Left lung (tissue), 10 donors: ENCODE results near the gene DAB2IP. TPM values are rescaled to one million over a fixed set of nuclear protein-coding genes. Genes with fewer than 3 reads are reported as not detected.

ENCODE experiments used
- ATAC-seq: fragments of 200-7000 bp; cut with Tn5 transposase; one replicate; pipeline ENCODE4 v1.9.1; 2020; ENCODE audit warnings: moderate library complexity
- DNase-seq, 4 donors: peaks; one replicate each; pipeline ENCODE4 v3.0.0-alpha.2; 2013 to 2020
- H3K27ac ChIP-seq, 2 donors: fragments of 200-600 bp; sonication (generic) in 1 of 2; one replicate each; pipeline versions ENCODE4 v1.5.0 to v1.8.0; 2020 to 2021
- H3K27me3 ChIP-seq, 2 donors: fragments of 200-600 bp; sonication (generic) in 1 of 2; one replicate each; pipeline versions ENCODE4 v1.5.0 to v1.8.0; 2020 to 2021
- H3K36me3 ChIP-seq, 2 donors: fragments of 200-600 bp; sonication (generic) in 1 of 2; one replicate each; pipeline versions ENCODE4 v1.5.0 to v1.8.0; 2020 to 2021
- H3K4me1 ChIP-seq, 2 donors: fragments of 200-600 bp; one replicate each; pipeline ENCODE4 v1.8.0; 2021
- H3K4me3 ChIP-seq, 2 donors: fragments of 200-600 bp; sonication (generic) in 1 of 2; one replicate each; pipeline versions ENCODE4 v1.5.0 to v1.8.0; 2020 to 2021; ENCODE audit warnings: mild to moderate bottlenecking in 1 of 2
- H3K9me3 ChIP-seq, 2 donors: fragments of 200-600 bp; sonication (generic) in 1 of 2; one replicate each; pipeline versions ENCODE4 v1.5.0 to v1.8.0; 2020 to 2021
- intact Hi-C, 2 donors: fragments of 100-400 bp; cut with DNase I; formaldehyde crosslinking; loops; one replicate each; pipeline versions ENCODE4 v1.11.2 to v1.14.2; 2022
- polyA plus RNA-seq, 6 donors: library from polyadenylated mRNA; unstranded; fragments of 120-200 nt; gene quantifications; one replicate each; pipeline ENCODE4 v1.2.1, GENCODE V29; 2013; ENCODE audit not compliant: insufficient read length in 6 of 6
- total RNA-seq, 2 donors: library from RNA; stranded (reverse); fragmentation: NEBNext Ultra II Directional; extraction: Animal tissue kit (Norgen Biotek cat#: 25700); gene quantifications; one replicate each; pipeline ENCODE4 v1.2.1, GENCODE V29; 2021
- TF ChIP-seq, protein P1 (sequence below), 2 donors: fragments of 200-600 bp; sonication (generic) in 1 of 2; IDR thresholded peaks; one replicate each; pipeline versions ENCODE4 v1.5.0 to v1.8.0; 2021; ENCODE audit warnings: antibody characterized with exemption in 2 of 2
- donor health status: DM: no; HTN: yes; CAD: no.
- donor health status: DM: no; HTN: no; CAD: no.

DAB2IP gene
- total and polyA plus RNA-seq, 8 donors, result 25.0 to 53.4 (median 34.6) TPM

DNA sequence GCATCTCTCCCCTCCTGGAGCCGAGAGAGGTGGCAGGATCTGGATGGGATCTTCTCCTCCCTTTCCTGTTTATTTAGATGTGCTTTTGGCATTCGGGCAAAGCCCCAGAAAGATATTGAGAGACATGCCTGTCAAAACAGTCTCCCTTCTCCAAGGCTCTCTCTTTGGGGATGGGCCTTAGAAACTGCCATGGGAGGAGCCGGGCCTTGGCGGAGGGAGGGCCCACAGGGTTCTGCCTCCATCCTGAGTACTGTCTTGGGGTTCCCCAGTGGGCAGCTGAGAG, 41.9 kb downstream of the DAB2IP start:
- peaks cover 0 to 21% of the 10 kb centered on the region in 2 donors for H3K27me3 ChIP-seq
- H3K36me3 ChIP-seq, result no peaks in the 10 kb centered on the region
- ATAC-seq, result no peak
- peaks cover 11% of the 10 kb centered on the region in 2 donors for H3K4me1 ChIP-seq
- H3K27ac ChIP-seq, result no peak overlapping the region
- no peak for DNase-seq
- H3K9me3 ChIP-seq, result no peaks in the 10 kb centered on the region
- TF ChIP-seq, protein P1, sequence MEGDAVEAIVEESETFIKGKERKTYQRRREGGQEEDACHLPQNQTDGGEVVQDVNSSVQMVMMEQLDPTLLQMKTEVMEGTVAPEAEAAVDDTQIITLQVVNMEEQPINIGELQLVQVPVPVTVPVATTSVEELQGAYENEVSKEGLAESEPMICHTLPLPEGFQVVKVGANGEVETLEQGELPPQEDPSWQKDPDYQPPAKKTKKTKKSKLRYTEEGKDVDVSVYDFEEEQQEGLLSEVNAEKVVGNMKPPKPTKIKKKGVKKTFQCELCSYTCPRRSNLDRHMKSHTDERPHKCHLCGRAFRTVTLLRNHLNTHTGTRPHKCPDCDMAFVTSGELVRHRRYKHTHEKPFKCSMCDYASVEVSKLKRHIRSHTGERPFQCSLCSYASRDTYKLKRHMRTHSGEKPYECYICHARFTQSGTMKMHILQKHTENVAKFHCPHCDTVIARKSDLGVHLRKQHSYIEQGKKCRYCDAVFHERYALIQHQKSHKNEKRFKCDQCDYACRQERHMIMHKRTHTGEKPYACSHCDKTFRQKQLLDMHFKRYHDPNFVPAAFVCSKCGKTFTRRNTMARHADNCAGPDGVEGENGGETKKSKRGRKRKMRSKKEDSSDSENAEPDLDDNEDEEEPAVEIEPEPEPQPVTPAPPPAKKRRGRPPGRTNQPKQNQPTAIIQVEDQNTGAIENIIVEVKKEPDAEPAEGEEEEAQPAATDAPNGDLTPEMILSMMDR (IDR thresholded peaks at IDR 0.05), result no peak
- no peak overlapping the region for H3K4me3 ChIP-seq
- intact Hi-C loops, result no loop called here

DNA sequence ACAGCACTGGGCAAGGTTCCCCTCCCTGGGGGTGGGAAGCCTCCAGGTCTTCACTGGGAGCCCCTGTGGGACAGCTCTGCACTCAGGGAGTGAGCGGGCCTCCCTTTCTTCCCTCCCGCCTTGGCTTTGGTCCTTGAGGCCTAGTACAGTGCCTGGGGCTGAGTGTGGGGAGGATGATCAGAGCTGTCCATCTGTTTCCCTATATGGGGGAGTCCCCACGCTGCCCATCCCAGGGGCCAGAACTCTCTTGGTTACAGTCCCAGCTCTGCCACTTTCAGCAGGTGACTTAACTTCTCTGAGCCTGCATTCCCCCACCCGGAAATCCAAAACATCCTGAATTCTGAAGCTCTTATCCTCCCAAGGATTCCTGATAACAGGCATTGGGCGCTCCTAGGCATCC, 42.6 kb downstream of the DAB2IP start:
- Histone ChIP-seq H3K36me3 (no peaks in the 10 kb centered on the region), H3K4me3 (no peak overlapping the region), H3K27me3 (peaks cover 0 to 27% of the 10 kb centered on the region in 2 donors), H3K9me3 (no peaks in the 10 kb centered on the region), H3K4me1 (peaks cover 11% of the 10 kb centered on the region in 2 donors), H3K27ac (no peak overlapping the region)
- DNase-seq, result no peak
- TF ChIP-seq, protein P1 (IDR thresholded peaks at IDR 0.05), result no peak
- intact Hi-C loops, result no loop called here
- no peak for ATAC-seq

DNA sequence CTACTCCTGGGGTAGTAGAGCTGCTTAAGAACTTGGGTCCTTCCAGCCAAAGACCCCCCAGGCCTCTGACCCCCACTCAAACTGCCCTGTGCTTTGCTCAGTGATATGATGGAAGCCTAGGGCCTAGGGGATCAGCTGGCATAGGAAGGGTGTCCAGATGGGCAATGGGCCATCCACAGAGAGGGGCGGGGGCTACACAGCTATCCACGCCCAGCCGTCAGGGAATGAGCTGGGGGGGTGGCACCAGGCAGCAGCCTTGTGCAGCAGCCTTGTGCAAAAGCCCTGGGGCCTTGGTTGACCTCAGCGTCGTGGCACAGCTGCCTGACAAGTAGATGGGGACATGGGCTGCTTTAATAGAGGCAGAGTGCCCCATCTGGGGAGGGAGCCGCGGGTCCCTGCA, 43.2 kb downstream of the DAB2IP start:
- intact Hi-C loops, result no loop called here
- peaks cover 0 to 33% of the 10 kb centered on the region in 2 donors for H3K27me3 ChIP-seq
- H3K9me3 ChIP-seq, result no peaks in the 10 kb centered on the region
- DNase-seq (no peak), ATAC-seq (no peak)
- no peak overlapping the region for H3K4me3 ChIP-seq
- no peak overlapping the region for H3K27ac ChIP-seq
- TF ChIP-seq, protein P1 (IDR thresholded peaks at IDR 0.05), result no peak
- peaks cover 13 to 15% of the 10 kb centered on the region in 2 donors for H3K4me1 ChIP-seq
- H3K36me3 ChIP-seq, result no peaks in the 10 kb centered on the region

DNA sequence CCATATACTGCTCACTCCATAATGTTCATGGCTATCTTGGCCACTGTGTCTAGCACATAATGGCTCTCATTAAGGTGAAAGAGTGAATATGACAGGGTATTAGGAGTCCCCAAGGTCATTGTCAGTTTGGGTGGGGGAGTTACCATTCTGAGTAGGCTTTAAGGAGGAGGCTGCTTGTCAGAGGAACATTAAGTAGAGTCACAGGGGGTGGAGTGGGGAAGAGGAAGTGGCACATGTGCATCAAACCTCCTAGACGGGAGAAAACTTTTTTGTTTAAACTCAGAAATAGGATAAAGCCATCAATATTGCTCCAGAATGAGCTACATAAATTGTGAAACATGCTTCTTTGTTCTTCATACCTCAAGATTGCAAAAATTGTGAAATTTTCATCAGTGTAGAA, 45.5 kb downstream of the DAB2IP start:
- Histone ChIP-seq H3K27me3 (peaks cover 0 to 56% of the 10 kb centered on the region in 2 donors), H3K9me3 (no peaks in the 10 kb centered on the region), H3K27ac (no peak overlapping the region), H3K36me3 (no peaks in the 10 kb centered on the region), H3K4me1 (peaks cover 27 to 38% of the 10 kb centered on the region in 2 donors), H3K4me3 (no peak overlapping the region)
- ATAC-seq (no peak), DNase-seq (no peak)
- intact Hi-C loops, result no loop called here
- TF ChIP-seq, protein P1 (IDR thresholded peaks at IDR 0.05), result no peak

DNA sequence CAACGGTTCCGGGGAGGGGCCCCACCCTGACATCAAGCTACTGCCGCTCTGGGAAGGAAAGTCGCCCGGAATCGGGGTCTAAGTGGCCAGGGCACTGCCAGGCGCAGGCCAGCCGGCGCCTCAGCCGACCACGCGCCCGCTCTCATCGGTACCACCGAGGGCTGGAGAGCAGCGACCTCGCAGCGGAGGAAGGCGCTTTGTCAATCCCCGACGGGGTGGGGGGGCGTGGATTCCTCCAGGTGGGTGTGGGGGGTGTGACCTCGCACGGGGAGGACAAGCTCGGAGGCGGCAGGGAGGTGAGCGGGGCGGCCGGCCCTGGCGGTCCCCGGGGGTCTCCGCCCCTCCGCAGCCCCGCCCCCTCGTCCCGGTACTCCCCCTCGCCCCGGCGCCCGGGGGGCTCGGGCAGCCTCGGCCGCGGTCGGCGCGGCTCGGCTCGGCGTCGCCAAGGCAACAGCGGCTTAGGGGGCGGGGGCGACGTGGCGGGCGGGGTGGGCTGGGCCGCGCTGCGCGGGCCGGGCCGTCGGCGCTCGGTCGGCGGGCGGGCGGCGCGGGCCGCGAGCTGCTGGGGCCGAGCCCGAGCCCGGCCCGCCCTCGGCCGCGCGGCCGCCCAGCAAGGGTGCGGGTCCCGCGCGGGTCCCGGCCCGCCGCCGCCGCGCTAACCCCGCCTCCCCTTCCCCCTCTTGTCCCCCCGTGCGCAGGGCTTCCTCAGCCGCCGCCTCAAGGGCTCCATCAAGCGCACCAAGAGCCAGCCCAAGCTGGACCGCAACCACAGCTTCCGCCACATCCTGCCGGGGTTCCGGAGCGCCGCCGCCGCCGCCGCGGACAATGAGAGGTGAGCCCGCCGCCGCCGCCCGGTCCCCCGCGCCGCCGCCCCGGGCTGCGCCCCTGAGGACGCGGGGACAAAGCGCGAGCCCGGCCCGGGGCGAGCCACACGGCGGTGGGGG, 47.5 kb downstream of the DAB2IP start:
- Histone ChIP-seq H3K4me1 (peaks cover 15 to 28% of the 10 kb centered on the region in 2 donors), H3K27me3 (peaks cover 0 to 67% of the 10 kb centered on the region in 2 donors), H3K36me3 (no peaks in the 10 kb centered on the region), H3K27ac (peak overlapping the region; percentile 67 to 69), H3K9me3 (no peaks in the 10 kb centered on the region), H3K4me3 (peak overlapping the region; percentile 52 to 55)
- peak; percentile 52 to 88 (median 71) for DNase-seq
- ATAC-seq, result peak; percentile 25
- TF ChIP-seq, protein P1 (IDR thresholded peaks at IDR 0.05), result no peak
- intact Hi-C loops, result no loop called here
